ENCODE results near the gene FBXW7.

The FBXW7 gene

DNA sequence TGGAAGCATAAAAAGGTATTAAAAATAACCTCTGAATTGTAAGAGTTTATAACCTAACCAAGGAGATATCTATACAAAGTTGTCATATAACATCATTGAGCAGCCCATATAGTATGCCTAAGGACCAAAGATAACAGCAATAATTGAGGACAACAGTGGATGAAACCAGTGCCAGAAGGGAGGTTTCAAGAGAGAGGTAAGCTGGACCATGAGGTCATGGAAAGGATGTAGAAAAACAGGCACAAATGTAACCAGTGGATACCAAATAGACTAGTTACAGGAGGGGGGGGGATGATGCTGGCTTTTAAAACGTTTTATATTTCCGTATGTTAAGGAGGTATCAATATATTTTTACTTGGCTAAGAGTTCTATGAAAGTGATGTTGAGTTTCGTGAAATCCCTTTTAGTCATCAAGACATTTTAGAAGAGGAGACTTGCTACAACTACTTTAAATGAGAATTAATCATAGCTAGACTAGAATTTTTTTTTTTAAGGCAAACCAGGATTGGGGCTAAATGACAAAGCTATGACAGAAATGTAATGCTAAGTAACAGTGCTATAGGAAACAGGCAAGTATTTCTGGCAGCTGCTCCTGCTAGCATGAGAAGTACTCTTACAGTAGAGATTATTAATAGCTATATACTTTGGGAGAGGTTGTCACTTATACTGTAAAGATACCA lies 161.1 kb downstream of the FBXW7 start:
- in situ Hi-C loops (cut with HindIII; ENCODE audit: low sequenced_read_pairs): no loop called here
- TF ChIP-seq, protein P1, sequence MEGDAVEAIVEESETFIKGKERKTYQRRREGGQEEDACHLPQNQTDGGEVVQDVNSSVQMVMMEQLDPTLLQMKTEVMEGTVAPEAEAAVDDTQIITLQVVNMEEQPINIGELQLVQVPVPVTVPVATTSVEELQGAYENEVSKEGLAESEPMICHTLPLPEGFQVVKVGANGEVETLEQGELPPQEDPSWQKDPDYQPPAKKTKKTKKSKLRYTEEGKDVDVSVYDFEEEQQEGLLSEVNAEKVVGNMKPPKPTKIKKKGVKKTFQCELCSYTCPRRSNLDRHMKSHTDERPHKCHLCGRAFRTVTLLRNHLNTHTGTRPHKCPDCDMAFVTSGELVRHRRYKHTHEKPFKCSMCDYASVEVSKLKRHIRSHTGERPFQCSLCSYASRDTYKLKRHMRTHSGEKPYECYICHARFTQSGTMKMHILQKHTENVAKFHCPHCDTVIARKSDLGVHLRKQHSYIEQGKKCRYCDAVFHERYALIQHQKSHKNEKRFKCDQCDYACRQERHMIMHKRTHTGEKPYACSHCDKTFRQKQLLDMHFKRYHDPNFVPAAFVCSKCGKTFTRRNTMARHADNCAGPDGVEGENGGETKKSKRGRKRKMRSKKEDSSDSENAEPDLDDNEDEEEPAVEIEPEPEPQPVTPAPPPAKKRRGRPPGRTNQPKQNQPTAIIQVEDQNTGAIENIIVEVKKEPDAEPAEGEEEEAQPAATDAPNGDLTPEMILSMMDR (IDR thresholded peaks at IDR 0.05; ENCODE audit: low read depth, low read length): no peak
- no peak for DNase-seq (ENCODE audit: low read depth, low spot score)
- no peak overlapping the region for H3K4me3 ChIP-seq (ENCODE audit: low read depth, low read length)

DNA sequence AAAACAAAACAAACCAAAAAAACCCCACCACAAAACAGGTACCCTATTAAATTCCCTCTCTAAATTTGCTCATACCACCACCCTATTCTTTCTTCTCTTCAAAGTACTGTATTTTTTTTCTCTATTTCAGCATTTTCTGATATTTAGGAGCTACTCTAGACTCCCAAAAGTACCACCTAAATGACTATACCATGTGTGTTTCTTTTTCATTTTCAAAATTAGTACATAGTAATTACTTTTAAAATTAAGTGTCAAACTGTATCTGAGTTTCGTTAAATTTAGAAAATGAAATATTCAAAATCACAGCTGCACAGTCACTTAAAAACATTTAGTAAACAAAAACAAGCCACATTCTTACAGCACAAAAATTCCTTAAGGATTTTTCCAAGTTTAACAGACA lies 161.7 kb downstream of the FBXW7 start:
- in situ Hi-C loops (cut with HindIII; ENCODE audit: low sequenced_read_pairs): no loop called here
- DNase-seq (ENCODE audit: low read depth, low spot score): no peak
- TF ChIP-seq, protein P1 (IDR thresholded peaks at IDR 0.05; ENCODE audit: low read depth, low read length): no peak
- no peak overlapping the region for H3K4me3 ChIP-seq (ENCODE audit: low read depth, low read length)

DNA sequence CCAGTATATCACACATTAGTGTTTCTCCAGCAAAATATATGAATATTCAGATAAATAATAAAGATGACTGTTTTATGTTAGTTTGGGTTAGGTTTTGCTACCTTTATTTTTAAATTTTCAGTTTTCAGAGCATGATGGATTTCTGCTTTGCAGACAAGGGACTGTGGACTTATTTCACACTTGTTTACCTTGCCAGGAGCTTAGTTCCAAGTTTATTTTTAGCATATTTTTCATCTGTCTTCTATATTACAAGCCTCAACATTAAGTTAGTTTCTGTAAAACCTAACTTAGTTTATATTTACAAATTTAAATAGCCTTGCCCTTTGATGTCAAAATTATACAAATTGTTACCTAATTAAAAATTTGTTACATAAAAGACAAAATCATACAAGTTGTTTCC lies 163.4 kb downstream of the FBXW7 start:
- in situ Hi-C loops (cut with HindIII; ENCODE audit: low sequenced_read_pairs): no loop called here
- TF ChIP-seq, protein P1 (IDR thresholded peaks at IDR 0.05; ENCODE audit: low read depth, low read length): no peak
- H3K4me3 ChIP-seq (ENCODE audit: low read depth, low read length): no peak overlapping the region
- no peak for DNase-seq (ENCODE audit: low read depth, low spot score)

DNA sequence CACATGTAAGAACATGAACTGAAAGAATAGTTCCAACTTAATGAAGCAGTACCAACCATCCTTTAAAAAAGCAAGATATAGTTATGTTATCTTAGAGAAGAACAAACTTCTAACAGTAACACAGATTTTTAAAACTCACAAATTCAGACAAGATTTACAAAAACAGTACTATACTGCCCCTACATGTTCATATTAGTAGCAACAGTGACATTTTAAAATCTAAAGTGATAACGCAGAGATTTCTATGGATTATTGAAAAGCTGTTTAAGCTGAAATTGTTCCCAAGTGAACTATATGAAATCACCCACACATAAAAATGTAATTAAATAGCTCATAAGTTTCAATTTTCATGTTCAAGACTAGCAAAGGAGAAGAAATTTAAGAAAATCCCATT lies 166.0 kb downstream of the FBXW7 start:
- H3K4me3 ChIP-seq (ENCODE audit: low read depth, low read length): no peak overlapping the region
- peak; percentile 16 for DNase-seq (ENCODE audit: low read depth, low spot score)
- TF ChIP-seq, protein P1 (IDR thresholded peaks at IDR 0.05; ENCODE audit: low read depth, low read length): peak; percentile 33
- in situ Hi-C loops (cut with HindIII; ENCODE audit: low sequenced_read_pairs): no loop called here

DNA sequence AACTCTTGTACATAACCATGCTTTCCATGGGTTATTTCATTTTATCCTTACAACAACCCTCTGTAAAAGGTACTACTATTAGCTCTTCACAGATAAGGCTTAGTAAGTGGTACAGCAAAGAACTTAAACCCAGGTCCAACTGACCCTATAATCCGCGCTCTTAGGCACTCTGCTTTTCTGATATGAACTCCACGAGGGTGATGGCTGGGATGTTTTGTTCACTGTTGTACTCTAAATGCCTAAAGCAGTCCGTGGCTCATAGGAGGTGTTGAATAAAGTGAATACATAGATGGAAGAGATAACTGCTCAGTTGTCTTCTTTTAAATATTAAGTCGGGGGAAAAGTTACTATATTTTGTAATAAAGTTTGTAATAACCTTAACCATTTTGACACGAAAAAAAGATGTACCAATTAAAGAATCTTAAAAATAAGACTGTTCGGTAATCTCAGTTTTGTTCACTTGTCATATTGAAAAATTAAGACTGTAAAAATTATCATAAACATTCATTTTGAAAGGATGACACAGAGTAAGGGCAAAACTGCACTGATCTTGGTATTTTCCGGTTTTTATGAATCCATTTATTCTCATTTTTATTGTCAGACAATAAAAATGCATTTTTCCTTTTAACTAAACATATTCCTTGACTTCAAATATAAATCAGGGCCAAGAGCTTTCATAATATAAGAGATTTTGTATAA lies 166.5 kb downstream of the FBXW7 start:
- TF ChIP-seq, protein P1 (IDR thresholded peaks at IDR 0.05; ENCODE audit: low read depth, low read length): no peak
- in situ Hi-C loops (cut with HindIII; ENCODE audit: low sequenced_read_pairs): no loop called here
- no peak overlapping the region for H3K4me3 ChIP-seq (ENCODE audit: low read depth, low read length)
- no peak for DNase-seq (ENCODE audit: low read depth, low spot score)

DNA sequence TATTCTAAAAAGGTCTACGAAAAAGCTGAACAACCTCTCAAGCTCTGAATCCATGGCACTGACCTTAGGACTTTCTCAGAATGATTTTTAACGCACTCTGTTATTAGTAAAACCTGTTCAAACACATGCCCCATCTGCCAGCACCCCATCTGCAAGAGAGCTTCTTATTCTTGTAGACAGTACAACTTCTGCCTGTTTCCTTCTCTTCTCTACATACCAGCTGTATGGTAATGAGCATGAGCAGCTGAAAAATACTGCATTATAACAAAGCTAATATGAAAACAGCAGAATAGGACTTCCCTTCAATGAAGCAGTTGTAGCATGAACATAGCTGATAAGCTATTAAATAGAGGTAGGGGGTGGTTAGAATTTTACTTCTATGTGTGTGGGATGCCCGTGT lies 167.9 kb downstream of the FBXW7 start:
- in situ Hi-C loops (cut with HindIII; ENCODE audit: low sequenced_read_pairs): no loop called here
- TF ChIP-seq, protein P1 (IDR thresholded peaks at IDR 0.05; ENCODE audit: low read depth, low read length): no peak
- H3K4me3 ChIP-seq (ENCODE audit: low read depth, low read length): no peak overlapping the region
- DNase-seq (ENCODE audit: low read depth, low spot score): no peak

Data from astrocyte of the spinal cord (primary cell).